Stimulated activated CD8-positive, alpha-beta memory T cell treated with anti-CD3 and anti-CD28 coated beads, Interleukin-12 subunit alpha, Interleukin-12 subunit beta, amount 100 ng/mL, for 24 hours (primary cell): ENCODE measurements around the gene PSTPIP1.

Source experiments
- DNase-seq: peaks from one replicate; pipeline ENCODE4 v3.0.0-alpha.2; 2020; ENCODE audit errors: extremely low read depth

Gene PSTPIP1

DNA sequence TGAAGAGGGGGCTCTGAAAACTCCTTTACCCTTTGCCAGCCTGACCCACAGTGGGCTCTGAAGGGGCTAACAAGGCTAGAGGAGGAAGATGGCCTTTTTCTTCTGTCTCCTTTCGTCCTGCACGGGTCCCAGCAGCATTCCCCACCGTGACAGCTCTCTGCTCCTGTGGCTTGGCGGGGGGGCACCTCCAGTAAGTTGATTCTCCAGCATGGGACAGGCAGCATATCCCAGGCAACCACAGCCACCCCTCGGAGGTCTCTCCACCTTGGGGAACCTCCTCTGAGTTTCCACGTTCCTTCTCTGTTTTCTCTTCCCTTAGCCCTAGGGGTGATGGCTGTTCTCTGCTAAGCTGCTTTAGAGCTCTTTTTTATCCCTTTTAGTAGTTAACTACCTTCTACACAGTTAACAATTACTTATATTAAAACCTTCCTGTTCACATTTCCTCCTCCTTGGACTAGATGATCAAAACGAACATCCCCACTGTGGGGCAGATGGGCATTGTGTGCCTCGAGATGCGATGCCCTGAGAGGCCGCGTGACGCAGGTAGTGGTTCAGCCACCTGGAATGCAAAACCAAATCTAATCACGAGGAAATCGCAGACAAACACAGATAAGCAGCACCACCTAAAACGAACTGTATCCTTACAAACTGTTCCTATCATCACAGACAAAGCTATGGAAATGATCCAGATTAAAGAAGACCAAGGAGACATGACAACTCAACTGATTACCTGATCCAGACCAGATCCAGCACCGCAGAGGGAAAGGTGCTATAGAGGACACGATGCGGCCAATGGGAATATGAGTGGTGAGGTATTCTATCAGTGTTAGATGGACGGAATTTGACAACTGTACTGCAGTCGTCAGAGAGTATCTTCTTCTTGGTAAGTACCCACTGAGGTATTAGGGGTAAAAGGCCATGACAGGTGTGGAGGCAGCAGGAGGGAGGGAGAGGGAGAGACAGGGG lies 48.3 kb downstream of the PSTPIP1 start:
- DNase-seq: no peak

DNA sequence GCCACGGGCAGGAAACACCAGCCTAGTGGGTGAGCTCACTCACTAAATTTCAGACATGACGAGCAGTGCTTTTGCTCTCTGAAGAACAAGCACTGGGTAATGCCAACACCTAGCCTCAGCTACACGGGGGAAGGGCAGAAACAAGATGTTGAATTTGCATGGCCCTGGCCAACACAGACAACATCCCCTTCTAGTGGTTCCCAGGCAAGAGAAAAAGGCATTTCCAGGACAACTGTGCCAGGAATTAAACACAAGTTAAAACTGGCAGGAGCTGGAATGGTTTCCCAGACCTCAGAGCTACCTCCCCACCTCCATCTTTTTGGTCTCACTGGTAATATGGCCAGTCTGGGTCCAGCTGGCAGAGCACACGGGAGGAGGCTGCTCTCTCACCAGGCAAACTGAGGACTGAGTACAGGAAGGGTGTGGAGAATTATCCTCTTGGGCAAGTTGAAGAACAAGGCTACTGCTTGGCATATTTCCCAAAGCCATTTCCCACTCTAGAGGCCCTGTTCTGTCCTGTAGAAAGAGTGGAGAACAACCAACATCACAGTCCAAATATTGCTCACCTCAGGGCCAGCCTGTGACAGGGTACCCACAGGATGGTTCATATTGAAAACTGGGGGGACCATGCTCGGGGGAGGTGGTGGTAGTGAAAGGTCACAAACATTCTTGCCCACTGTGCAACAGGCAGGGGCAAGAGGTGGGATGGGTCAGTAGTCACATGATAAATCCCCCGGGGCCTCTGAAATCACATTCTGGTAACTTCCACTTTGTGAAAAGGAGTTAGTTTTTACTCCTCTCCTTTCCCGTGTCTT lies 49.5 kb downstream of the PSTPIP1 start:
- no peak for DNase-seq

- no peak for DNase-seq
Observed at GRCh38 chr15:77045985-77046384, 51.1 kb downstream of the PSTPIP1 start.

DNA sequence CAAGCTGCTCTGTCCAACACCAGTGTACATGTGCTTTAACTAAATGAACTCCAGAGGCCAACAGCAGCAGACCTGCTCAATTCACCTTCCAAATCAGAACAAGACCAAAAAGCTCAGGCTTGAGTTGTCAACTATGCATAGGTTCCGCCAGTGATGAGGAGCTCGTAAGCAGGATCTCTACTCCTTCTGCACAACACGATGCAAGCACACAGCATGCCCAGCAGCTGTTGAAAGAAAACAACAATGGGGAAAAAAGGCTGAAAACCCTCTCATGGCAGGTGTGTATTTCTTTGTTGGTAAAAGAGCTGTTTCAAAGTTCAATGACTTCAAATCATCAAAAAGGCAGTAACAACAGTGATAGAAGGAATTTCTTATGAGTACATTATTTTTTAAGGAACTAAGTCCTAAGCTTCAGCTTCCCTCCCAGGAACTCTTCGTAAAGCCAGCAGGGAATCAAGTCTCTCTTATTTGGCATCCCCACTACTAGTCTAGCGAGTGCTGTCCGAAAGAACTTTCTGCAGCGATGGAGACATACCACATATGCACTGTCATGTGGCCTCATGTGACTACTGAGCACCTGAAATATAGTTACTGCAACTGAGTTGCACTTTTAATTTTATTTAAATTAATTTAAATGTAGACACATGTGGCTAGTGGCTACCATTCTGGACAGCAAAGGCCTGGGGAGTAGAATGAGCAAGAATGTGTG lies 51.9 kb downstream of the PSTPIP1 start:
- no peak for DNase-seq

GRCh38 chr15:77048135-77048876 lies 53.4 kb downstream of the PSTPIP1 start:
- no peak for DNase-seq

- DNase-seq: no peak
Observed at GRCh38 chr15:77052556-77052955, 57.6 kb downstream of the PSTPIP1 start.

DNA sequence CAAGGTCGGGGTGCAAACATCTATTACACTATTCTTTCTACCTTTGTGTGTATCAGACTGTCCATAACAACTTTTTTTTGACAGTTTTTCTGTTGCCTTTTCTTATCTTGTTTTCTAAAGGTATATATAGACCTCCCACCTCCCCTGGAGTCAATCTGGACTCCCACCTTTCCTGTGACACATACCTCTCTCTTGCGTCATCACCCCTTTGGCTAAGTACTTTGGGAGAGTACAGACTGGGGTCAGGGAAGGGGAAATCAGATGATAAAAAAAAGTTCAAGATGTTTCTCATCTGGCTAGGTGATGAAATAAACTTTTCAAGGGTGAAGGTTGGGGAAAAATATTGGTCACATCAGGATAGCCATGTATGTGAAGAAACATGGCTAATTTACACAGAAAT lies 58.8 kb downstream of the PSTPIP1 start:
- DNase-seq: no peak

DNA sequence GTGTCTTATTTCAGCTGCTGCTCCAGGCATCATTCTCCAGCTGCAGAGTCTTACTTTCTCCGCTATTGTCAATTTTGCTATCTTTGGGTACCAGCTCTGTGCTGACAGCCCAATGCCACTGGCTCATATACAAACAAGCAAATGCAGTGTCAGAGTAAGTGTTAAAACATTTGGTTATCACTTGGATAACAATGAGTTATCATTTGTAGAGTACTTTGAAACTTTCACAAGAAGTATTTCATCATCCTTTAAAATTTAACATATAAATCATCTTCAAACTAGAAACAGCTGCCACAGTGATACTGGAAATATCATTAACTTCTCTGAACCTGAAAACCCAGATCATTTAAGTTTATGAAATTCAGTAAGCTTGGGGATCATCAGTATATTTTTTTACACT lies 62.1 kb downstream of the PSTPIP1 start:
- DNase-seq: no peak

- DNase-seq: no peak
Observed at GRCh38 chr15:77057685-77058084, 62.8 kb downstream of the PSTPIP1 start.

DNA sequence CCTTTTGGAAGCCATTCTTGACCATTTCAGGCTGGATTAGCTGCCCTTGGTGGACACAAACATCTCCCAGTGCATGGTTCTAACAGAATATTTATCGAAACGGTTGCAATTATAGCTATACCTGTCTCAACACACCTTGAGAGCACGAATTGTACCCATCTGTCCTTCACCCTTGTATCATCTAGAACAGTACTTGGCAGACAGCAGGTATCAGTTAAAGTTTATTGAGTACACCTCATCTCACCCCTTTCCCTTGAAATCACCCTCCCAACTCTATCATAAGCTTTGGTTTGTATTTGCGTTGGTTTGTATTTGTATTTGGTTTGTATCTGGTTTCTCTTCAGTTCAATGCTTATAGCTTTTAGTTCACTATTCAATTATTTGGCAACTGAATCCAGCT lies 63.5 kb downstream of the PSTPIP1 start:
- no peak for DNase-seq

GRCh38 chr15:77059786-77060361 lies 64.9 kb downstream of the PSTPIP1 start:
- no peak for DNase-seq

GRCh38 chr15:77060546-77060945 lies 65.6 kb downstream of the PSTPIP1 start:
- no peak for DNase-seq

DNA sequence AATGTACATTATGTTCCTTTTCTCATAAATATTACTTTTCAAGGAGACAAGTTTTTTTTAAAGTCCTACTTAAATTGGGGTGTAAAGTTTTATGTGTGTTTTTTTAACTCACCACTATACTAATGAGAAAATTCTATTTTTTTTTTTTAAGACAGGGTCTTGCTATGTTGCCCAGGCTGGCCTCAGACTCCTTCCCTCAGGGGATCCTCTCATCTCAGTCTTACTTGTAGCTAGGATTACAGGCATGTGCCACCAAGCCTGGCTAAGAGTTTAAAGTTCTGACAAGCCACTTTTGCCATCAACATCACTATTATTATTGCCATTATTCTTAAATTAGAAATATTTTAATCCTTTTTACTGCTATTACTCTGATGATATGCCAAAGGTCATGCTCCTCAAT lies 68.3 kb downstream of the PSTPIP1 start:
- DNase-seq: no peak

GRCh38 chr15:77064063-77064462 lies 69.1 kb downstream of the PSTPIP1 start:
- no peak for DNase-seq

- DNase-seq: no peak
Observed at GRCh38 chr15:77064539-77065308, 69.8 kb downstream of the PSTPIP1 start.

GRCh38 chr15:77066971-77067690 lies 72.2 kb downstream of the PSTPIP1 start:
- DNase-seq: no peak

DNA sequence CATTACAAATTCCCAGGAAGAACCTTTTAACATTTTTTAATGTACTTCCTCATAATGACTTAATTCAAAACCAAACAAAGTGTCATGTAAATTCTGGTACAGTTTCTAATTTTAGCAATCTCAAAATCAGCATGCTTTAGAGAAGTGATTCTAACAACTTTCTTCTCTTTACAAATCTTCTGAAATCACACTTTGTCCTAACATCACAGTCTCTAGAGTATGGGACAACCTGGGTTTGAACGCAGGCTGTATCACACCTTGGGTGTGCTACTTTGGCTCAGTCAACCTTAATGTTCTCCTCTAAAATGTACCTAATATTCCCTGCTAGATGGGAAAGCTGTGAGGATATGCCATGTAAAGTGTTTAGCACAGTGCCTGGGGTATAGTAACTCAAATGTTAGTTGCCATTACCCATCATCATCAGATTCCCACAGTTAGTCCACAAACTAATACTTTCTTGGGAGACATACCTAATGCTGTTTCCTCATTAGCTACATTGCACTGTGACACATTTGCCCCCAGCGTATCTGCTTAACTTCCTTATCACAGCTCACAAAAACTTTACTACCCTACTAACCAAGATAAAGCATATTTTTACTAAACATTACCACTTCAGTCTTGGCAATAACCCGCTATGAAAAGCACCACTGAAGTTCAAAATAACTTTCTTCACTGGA lies 72.9 kb downstream of the PSTPIP1 start:
- DNase-seq: no peak

- DNase-seq: no peak
Observed at GRCh38 chr15:77068633-77069032, 73.7 kb downstream of the PSTPIP1 start.

- no peak for DNase-seq
Observed at GRCh38 chr15:77069521-77070121, 74.7 kb downstream of the PSTPIP1 start.
